HUES6 (cell line): Measurements from ENCODE around the gene MAPK10.
"Not testable (repeated sequence)": the region's sequence is repeated elsewhere in the genome, so short reads cannot be mapped to it uniquely, and the experiment has no call there.

ENCODE experiments used
- H3K27ac ChIP-seq: 2 replicates; pipeline ENCODE4 v1.7.0; 2013; ENCODE audit warnings: low read depth, mild to moderate bottlenecking, low read length, inconsistent platforms
- H3K27me3 ChIP-seq: 2 replicates; pipeline ENCODE4 v1.6.1; 2013; ENCODE audit warnings: low read length; ENCODE audit not compliant: control insufficient read depth, insufficient read depth
- H3K36me3 ChIP-seq: 2 replicates; pipeline ENCODE4 v1.6.1; 2013; ENCODE audit warnings: low read length; ENCODE audit not compliant: control insufficient read depth, insufficient read depth
- H3K4me1 ChIP-seq: 2 replicates; pipeline ENCODE4 v1.6.1; 2013; ENCODE audit warnings: low read length; ENCODE audit not compliant: control insufficient read depth, insufficient read depth
- H3K4me3 ChIP-seq: 2 replicates; pipeline ENCODE4 v1.5.1; 2013; ENCODE audit warnings: low read depth, low read length
- H3K9ac ChIP-seq: one replicate; pipeline ENCODE4 v1.6.1; 2013; ENCODE audit warnings: mild to moderate bottlenecking, low read length
- H3K9me3 ChIP-seq: 2 replicates; pipeline ENCODE4 v1.6.1; 2013; ENCODE audit warnings: low read depth, low read length; ENCODE audit not compliant: control insufficient read depth, insufficient read depth

The MAPK10 gene

DNA sequence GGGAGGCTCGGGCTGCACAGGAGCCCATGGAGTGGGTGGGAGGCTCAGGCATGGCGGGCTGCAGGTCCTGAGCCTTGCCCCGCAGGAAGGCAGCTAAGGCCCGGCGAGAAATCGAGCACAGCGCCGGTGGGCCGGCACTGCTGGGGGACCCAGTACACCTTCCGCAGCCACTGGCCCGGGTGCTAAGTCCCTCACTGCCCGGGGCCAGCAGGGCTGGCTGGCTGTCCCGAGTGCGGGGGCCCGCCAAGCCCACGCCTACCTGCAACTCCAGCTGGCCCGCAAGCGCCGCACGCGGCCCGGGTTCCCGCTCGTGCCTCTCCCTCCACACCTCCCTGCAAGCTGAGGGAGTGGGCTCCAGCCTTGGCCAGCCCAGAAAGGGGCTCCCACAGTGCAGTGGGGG is 338.2 kb downstream of the MAPK10 start:
- not testable (repeated sequence) for H3K9me3 ChIP-seq, H3K27me3 ChIP-seq, H3K27ac ChIP-seq, H3K36me3 ChIP-seq, H3K9ac ChIP-seq, H3K4me1 ChIP-seq, H3K4me3 ChIP-seq

DNA sequence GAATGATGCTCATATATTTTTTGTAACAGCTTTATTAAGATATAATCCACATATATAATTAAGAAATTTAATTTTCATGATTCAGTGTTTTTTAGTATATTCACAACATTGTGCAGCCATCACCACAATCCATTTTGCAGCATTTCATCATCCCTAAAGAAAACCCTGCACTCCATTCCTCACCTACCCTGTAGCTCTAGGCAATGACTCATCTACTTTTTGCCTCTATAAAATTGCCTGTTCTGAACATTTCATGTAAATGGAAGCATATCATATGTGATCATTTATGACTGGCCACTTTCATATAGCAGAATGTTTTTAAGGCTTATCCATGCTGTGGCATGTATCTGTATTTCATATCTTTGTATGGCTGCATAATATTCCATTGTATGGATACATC is 339.9 kb downstream of the MAPK10 start:
- H3K4me1 ChIP-seq, result peaks cover 7% of the 10 kb centered on the region
- no peak overlapping the region for H3K4me3 ChIP-seq
- H3K9ac ChIP-seq, result no peak overlapping the region
- no peaks in the 10 kb centered on the region for H3K27me3 ChIP-seq
- H3K9me3 ChIP-seq, result no peaks in the 10 kb centered on the region
- H3K36me3 ChIP-seq, result no peaks in the 10 kb centered on the region
- H3K27ac ChIP-seq, result no peak overlapping the region

DNA sequence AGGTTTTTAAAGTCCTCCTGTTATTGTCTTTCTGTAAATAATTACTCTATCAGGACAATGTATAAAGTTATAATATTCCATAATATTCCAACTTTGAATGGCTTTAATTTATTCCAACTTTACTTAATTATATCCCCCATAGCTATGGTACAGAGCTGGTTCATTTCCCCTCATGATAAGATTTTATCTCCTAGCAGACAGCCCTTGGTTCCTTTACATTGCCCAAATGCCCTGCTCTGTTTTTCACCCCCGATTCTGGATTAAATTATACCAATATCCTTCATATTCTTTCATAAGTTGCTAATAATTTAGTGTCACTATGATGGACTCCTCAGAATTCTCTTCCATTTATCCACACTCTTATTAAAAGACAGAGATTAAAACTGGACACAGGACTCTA is 340.5 kb downstream of the MAPK10 start:
- Histone ChIP-seq H3K9ac (no peak overlapping the region), H3K36me3 (no peaks in the 10 kb centered on the region), H3K4me1 (peaks cover 12% of the 10 kb centered on the region), H3K27me3 (no peaks in the 10 kb centered on the region), H3K9me3 (no peaks in the 10 kb centered on the region), H3K4me3 (no peak overlapping the region), H3K27ac (no peak overlapping the region)

DNA sequence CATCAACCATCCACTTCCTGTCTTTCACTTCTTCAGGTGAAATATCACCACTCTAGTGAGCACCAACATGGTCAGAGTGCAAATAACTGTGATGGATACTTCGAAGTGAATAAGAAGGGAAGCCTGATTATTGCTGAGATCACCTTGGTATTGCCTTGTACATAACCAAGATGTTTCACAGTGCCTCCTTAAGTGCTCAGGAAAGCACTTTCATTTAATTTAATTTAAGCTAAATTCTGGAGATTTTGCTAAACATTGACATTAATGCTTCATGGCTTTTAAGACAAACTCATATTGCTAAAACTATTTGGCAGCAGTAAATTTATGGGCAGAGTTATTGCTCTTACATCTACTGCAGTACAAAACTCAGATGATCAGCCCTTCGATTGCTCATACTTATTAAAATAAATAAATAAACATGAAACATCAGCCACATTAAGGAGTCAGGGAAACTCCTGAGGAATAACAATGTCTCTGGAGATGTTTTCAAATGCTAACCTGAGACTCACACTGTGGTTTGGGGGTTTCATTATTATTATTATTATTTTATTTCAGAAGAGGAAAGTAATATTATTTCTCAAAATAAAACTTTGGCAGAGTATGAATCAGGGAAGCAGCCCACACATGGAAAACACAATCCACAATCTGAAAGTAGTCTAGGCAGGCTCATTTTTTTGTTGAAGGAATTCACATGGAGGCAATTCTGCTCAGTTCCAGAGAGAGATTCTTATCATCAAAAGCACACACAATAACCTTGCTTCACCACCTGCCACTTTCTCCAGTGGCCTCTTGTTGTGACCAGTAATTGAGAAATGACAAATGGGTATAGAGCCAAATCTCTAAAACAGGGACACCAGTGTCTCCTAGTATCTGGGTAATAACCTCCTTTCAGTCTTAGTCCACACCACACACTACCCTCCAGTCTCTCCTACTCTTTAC is 344.2 kb downstream of the MAPK10 start:
- H3K4me3 ChIP-seq, result no peak overlapping the region
- H3K27ac ChIP-seq, result peak overlapping the region; percentile 41; the same call in 1 of the 2 replicates
- H3K36me3 ChIP-seq, result no peaks in the 10 kb centered on the region
- H3K4me1 ChIP-seq, result peaks cover 16% of the 10 kb centered on the region
- no peaks in the 10 kb centered on the region for H3K27me3 ChIP-seq
- H3K9ac ChIP-seq, result peak overlapping the region; percentile 23
- H3K9me3 ChIP-seq, result no peaks in the 10 kb centered on the region

DNA sequence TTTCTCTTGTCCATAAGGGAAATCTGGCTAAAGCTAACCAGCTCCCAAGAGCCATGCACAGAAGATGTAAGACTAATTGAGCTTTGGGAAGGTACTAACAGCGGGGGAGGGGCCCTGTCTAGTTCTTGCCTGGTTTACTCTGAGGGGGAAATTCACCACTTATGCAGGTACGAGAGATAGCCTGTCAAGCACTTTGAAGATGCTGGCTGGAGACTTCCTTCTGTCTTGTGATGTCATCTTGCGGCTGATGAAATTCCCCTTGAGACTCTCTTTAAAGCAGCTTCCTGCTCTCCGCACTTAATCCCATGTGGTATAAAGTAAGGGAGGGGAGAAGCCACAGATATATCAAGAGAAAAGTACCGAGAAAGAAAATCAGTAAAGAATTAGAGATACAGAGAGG is 345.3 kb downstream of the MAPK10 start:
- no peaks in the 10 kb centered on the region for H3K36me3 ChIP-seq
- no peak overlapping the region for H3K9ac ChIP-seq
- no peaks in the 10 kb centered on the region for H3K9me3 ChIP-seq
- no peak overlapping the region for H3K4me3 ChIP-seq
- H3K27ac ChIP-seq, result peak overlapping the region; percentile 41; the same call in 1 of the 2 replicates
- peaks cover 16% of the 10 kb centered on the region for H3K4me1 ChIP-seq
- no peaks in the 10 kb centered on the region for H3K27me3 ChIP-seq

DNA sequence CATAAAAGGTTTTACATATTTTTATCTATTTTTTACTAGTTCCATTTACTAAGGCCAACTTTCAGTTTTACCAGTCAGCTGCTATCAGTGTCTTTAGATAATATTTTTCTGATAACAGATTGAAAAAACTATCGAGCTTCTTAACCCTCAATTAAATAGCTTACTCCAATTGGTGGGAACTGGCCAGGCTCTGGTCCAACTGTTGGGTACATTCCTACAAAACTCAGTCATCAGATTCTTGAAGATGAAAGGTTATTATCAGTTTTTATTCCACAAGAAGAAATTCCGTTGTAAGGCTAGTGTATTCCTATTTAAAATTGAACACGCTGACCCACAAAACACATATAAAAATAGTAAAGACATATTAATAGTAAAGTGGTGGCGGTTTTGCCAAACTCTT is 346.2 kb downstream of the MAPK10 start:
- no peaks in the 10 kb centered on the region for H3K36me3 ChIP-seq
- no peaks in the 10 kb centered on the region for H3K9me3 ChIP-seq
- H3K9ac ChIP-seq, result no peak overlapping the region
- H3K4me3 ChIP-seq, result no peak overlapping the region
- no peak overlapping the region for H3K27ac ChIP-seq
- no peaks in the 10 kb centered on the region for H3K27me3 ChIP-seq
- H3K4me1 ChIP-seq, result peaks cover 16% of the 10 kb centered on the region

DNA sequence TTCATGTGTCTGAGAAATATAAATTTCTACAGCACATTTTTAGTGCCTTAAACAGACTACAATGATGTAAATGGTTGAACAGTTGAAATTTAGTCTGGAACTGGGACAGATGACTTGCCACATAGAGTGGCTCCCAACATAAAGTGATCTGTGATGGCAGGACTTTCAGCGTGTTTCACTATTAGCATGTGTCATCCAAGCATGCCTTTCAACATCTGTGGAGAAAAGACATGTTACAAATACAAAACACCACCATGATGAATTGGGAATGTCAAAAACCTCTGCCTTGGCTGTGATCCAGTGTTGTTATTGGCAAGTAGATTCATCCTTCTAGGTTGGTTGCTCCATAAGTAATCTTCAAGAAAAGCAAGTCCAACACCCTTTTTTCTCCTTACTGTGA is 348.7 kb downstream of the MAPK10 start:
- H3K4me1 ChIP-seq, result peaks cover 16% of the 10 kb centered on the region
- H3K9me3 ChIP-seq, result no peaks in the 10 kb centered on the region
- no peaks in the 10 kb centered on the region for H3K27me3 ChIP-seq
- no peak overlapping the region for H3K27ac ChIP-seq
- no peak overlapping the region for H3K4me3 ChIP-seq
- H3K36me3 ChIP-seq, result no peaks in the 10 kb centered on the region
- H3K9ac ChIP-seq, result no peak overlapping the region

DNA sequence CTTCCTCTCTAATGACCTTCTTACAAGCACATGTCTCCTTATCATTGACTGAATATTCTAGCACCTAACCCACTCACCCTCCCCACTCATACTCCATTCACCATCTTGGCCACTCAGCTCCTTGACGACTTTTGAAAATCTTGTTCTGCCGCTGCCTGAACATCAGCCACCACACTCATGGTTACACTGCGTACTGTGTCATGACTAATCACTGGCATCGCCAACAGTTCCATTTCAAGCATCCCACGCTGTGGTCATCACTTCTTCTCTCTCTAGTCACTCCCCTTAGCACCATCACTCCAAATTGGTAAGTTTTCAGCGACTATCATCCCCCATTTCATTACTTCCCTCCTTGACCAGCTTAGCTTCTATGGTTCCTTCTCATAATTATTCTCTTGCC is 352.8 kb downstream of the MAPK10 start:
- no peaks in the 10 kb centered on the region for H3K4me1 ChIP-seq
- H3K36me3 ChIP-seq, result no peaks in the 10 kb centered on the region
- no peak overlapping the region for H3K27ac ChIP-seq
- no peak overlapping the region for H3K9ac ChIP-seq
- no peaks in the 10 kb centered on the region for H3K27me3 ChIP-seq
- no peak overlapping the region for H3K4me3 ChIP-seq
- H3K9me3 ChIP-seq, result no peaks in the 10 kb centered on the region

DNA sequence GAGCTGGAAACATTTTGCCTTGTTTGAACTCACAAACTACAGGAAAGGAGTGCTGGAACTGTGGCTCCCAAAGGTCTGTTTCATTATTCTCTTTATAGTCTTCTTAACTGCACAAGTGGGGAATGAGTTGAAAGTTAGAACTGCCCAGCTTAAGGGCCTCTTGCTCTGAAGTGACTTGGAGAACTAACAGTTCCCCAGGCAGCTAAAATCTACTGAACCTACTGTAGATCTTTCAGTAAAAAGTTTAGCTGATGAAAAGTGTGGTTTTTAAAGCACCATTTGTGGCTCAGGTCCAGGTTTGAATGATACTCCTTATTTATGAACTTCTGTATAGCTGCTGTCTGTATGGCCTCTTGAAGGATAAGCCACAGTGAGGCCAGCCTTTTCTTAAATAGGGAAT is 353.8 kb downstream of the MAPK10 start:
- Histone ChIP-seq H3K4me1 (no peaks in the 10 kb centered on the region), H3K9ac (no peak overlapping the region), H3K27ac (no peak overlapping the region), H3K27me3 (no peaks in the 10 kb centered on the region), H3K36me3 (no peaks in the 10 kb centered on the region), H3K4me3 (no peak overlapping the region), H3K9me3 (no peaks in the 10 kb centered on the region)

DNA sequence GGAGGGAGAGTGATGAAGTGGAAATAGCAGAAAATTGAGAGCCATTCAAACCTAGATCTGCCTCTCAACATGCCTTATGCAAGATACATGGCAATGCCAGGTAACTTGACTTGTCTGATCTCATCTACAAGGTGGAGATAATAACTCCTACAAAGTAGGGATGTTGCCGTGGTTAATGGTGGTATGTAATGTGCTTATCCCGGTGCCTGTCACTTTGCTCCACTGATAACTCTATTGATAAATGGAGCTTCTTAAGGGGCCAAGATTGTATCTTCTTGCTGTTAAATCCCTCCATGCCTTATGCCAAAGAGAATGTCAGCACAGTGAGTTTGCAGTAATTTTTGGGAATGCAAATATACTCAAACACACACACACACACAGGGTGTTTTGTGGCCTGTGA is 355.8 kb downstream of the MAPK10 start:
- H3K4me1 ChIP-seq, result no peaks in the 10 kb centered on the region
- H3K27me3 ChIP-seq, result no peaks in the 10 kb centered on the region
- H3K4me3 ChIP-seq, result no peak overlapping the region
- H3K36me3 ChIP-seq, result no peaks in the 10 kb centered on the region
- H3K9me3 ChIP-seq, result no peaks in the 10 kb centered on the region
- H3K9ac ChIP-seq, result no peak overlapping the region
- H3K27ac ChIP-seq, result no peak overlapping the region

DNA sequence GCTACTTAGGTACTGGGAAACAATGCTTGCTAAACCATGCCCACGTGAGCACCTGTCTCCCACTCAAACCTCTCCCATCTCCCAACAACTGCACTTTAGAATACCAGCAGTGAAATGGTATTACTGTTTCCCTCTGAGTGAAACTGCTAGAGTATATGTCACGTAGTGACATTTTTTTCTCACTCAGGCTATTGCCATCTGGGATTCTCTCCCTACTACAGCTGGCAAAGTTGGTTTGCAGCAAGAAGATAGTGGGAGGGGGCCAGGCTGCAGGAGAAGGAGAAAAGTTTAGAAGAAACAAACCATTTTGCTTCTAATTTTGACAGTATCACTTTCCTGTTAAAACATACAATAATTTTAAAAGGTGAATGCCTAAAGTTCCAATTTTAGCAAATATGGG is 358.3 kb downstream of the MAPK10 start:
- H3K9me3 ChIP-seq, result no peaks in the 10 kb centered on the region
- H3K4me1 ChIP-seq, result no peaks in the 10 kb centered on the region
- H3K4me3 ChIP-seq, result no peak overlapping the region

More for the DNA sequence above, 358.3 kb downstream of the MAPK10 start:
- no peaks in the 10 kb centered on the region for H3K36me3 ChIP-seq
- H3K9ac ChIP-seq, result no peak overlapping the region
- no peak overlapping the region for H3K27ac ChIP-seq
- H3K27me3 ChIP-seq, result no peaks in the 10 kb centered on the region
